SK-N-SH (cell line): ENCODE results near the gene MEX3A. TPM values are rescaled to one million over a fixed set of nuclear protein-coding genes. Genes with fewer than 3 reads are reported as not detected.

Experiments used
- CTCF ChIA-PET: fragments of 300-600, 350-600 bp; formaldehyde crosslinking; extraction: SDS; loops from one replicate; lab custom pipeline; 2021; lab: Yijun Ruan, JAX
- POLR2A ChIA-PET: fragments of 350-600 bp; sonication (Branson Sonifier 250); formaldehyde crosslinking; extraction: SDS; loops from one replicate; lab custom pipeline; 2020; ENCODE audit warnings: antibody characterized with exemption, inconsistent platforms; lab: Yijun Ruan, JAX
- DNase-seq: peaks from one replicate; pipeline ENCODE4 v3.0.0; 2012
- H2AFZ ChIP-seq: fragments of 200-600 bp; sonication (generic); 2 replicates; pipeline ENCODE4 v1.8.1; 2016; ENCODE audit warnings: antibody characterized with exemption, mild to moderate bottlenecking, low read depth
- H3F3A ChIP-seq: fragments of 200-600 bp; sonication (generic); replicated peaks from 2 replicates; pipeline ENCODE3; 2016; ENCODE audit warnings: antibody characterized with exemption, mild to moderate bottlenecking; ENCODE audit not compliant: insufficient read depth
- H3K27ac ChIP-seq, 2 experiments: fragments of 200-500 bp in 1 of 2; fragments of 200-600 bp in 1 of 2; sonication (Bioruptor generic) in 1 of 2; sonication (generic), shearing (Covaris generic) in 1 of 2; 2 replicates each; pipeline versions ENCODE4 v1.5.1 to v1.6.1; 2014 to 2016; ENCODE audit warnings: low read depth in 2 of 2, inconsistent platforms in 1 of 2, low read length in 1 of 2, mild to moderate bottlenecking in 1 of 2, mixed read lengths in 1 of 2
- H3K27me3 ChIP-seq: fragments of 200-600 bp; sonication (generic), shearing (Covaris generic); 2 replicates; pipeline ENCODE4 v1.6.1; 2016; ENCODE audit warnings: mixed run types; ENCODE audit not compliant: insufficient read depth
- H3K36me3 ChIP-seq, 2 experiments: fragments of 200-500 bp in 1 of 2; fragments of 200-600 bp in 1 of 2; sonication (Bioruptor generic) in 1 of 2; sonication (generic) in 1 of 2; replicated peaks in 1 of 2; 2 replicates each; pipeline versions ENCODE3 to v1.5.1; 2014 to 2016; ENCODE audit warnings: low read length in 1 of 2, mild to moderate bottlenecking in 1 of 2; ENCODE audit not compliant: insufficient read depth in 2 of 2, control insufficient read depth in 1 of 2
- H3K4me1 ChIP-seq, 2 experiments: fragments of 200-500 bp in 1 of 2; fragments of 200-600 bp in 1 of 2; sonication (Bioruptor generic) in 1 of 2; sonication (generic), shearing (Covaris generic) in 1 of 2; 2 replicates each; pipeline versions ENCODE4 v1.5.1 to v1.6.1; 2014 to 2016; ENCODE audit warnings: low read depth in 1 of 2, low read length in 1 of 2, mixed run types in 1 of 2; ENCODE audit not compliant: insufficient read depth in 2 of 2, control insufficient read depth in 1 of 2
- H3K4me2 ChIP-seq: fragments of 200-600 bp; sonication (generic), shearing (Covaris generic); 2 replicates; pipeline ENCODE4 v1.6.1; 2017; ENCODE audit warnings: mixed run types
- H3K4me3 ChIP-seq, 2 experiments: fragments of 200-500 bp in 1 of 2; fragments of 200-600 bp in 1 of 2; sonication (Bioruptor generic) in 1 of 2; sonication (generic), shearing (Covaris generic) in 1 of 2; 2 replicates each; pipeline versions ENCODE4 v1.5.1 to v1.8.1; 2014 to 2016; ENCODE audit warnings: low read depth in 2 of 2, inconsistent platforms in 1 of 2, low read length in 1 of 2, mild to moderate bottlenecking in 1 of 2, mixed read lengths in 1 of 2, moderate library complexity in 1 of 2
- H3K79me2 ChIP-seq: fragments of 200-600 bp; sonication (generic); 2 replicates; pipeline ENCODE4 v1.8.1; 2017; ENCODE audit warnings: mild to moderate bottlenecking; ENCODE audit not compliant: insufficient read depth
- H3K9ac ChIP-seq: fragments of 200-600 bp; sonication (generic); 2 replicates; pipeline ENCODE4 v1.6.1; 2017; ENCODE audit warnings: mixed run types
- H3K9me2 ChIP-seq: fragments of 200-600 bp; sonication (generic); 2 replicates; pipeline ENCODE4 v1.6.1; 2017; ENCODE audit warnings: mixed run types
- H3K9me3 ChIP-seq: fragments of 200-600 bp; sonication (generic); 2 replicates; pipeline ENCODE4 v1.6.1; 2017; ENCODE audit warnings: mixed run types, mild to moderate bottlenecking, moderate library complexity
- H4K20me1 ChIP-seq: fragments of 200-600 bp; sonication (generic); 2 replicates; pipeline ENCODE4 v1.6.1; 2017; ENCODE audit warnings: mild to moderate bottlenecking, mixed run types; ENCODE audit not compliant: insufficient read depth
- CTCF ChIP-seq: fragments of 200-600 bp; sonication (generic); IDR thresholded peaks from 2 replicates; pipeline ENCODE4 v1.6.1; 2017; ENCODE audit warnings: antibody characterized with exemption, mild to moderate bottlenecking, moderate library complexity
- FOXM1 ChIP-seq: IDR thresholded peaks from 2 replicates; pipeline ENCODE4 v1.4.0; 2012; ENCODE audit warnings: low read depth, mild to moderate bottlenecking
- GATA2 ChIP-seq: sonication (generic); formaldehyde crosslinking; IDR thresholded peaks from 2 replicates; pipeline ENCODE4 v1.5.0; 2020; ENCODE audit warnings: mild to moderate bottlenecking, missing genetic modification reagents
- MAX ChIP-seq: IDR thresholded peaks from 2 replicates; pipeline ENCODE4 v1.4.0; 2012; ENCODE audit warnings: low read depth
- NFIC ChIP-seq: IDR thresholded peaks from 2 replicates; pipeline ENCODE4 v1.4.0; 2012; ENCODE audit warnings: borderline replicate concordance
- RCOR1 ChIP-seq: fragments of 150-350 bp; IDR thresholded peaks from 2 replicates; pipeline ENCODE4 v1.6.1; 2017; ENCODE audit warnings: antibody characterized with exemption, low read length
- REST ChIP-seq: IDR thresholded peaks from 2 replicates; pipeline ENCODE4 v1.6.1; 2012; ENCODE audit warnings: mild to moderate bottlenecking, low read depth, low read length, moderate library complexity
- RXRA ChIP-seq: IDR thresholded peaks from 2 replicates; pipeline ENCODE4 v1.4.0; 2012; ENCODE audit warnings: low read depth, mild to moderate bottlenecking, borderline replicate concordance
- TAF1 ChIP-seq: IDR thresholded peaks from 2 replicates; pipeline ENCODE4 v1.6.1; 2012; ENCODE audit warnings: low read depth, mild to moderate bottlenecking, low read length, moderate library complexity, borderline replicate concordance
- WGBS: methylation state at CpG from one replicate; pipeline ENCODE4 v1.1.6; 2017; ENCODE audit warnings: low lambda C conversion rate; 5-methylcytosine and 5-hydroxymethylcytosine counted together
- polyA plus RNA-seq, 3 experiments: library from polyadenylated mRNA; depleted of rRNA; stranded (reverse); fragments of >200 nt; gene quantifications; 2 replicates each; pipeline ENCODE4 v1.2.3, GENCODE V29; 2012
- TF ChIP-seq, protein P1 (sequence below): IDR thresholded peaks from 2 replicates; pipeline ENCODE4; 2012

MEX3A gene
- polyA plus RNA-seq, 1 of the 3 experiments (the other 2 are of a cell fraction) = 16.2 TPM

- TF ChIP-seq MAX = peak; percentile 98
- no peak for TF ChIP-seq REST
- TF ChIP-seq, protein P1, sequence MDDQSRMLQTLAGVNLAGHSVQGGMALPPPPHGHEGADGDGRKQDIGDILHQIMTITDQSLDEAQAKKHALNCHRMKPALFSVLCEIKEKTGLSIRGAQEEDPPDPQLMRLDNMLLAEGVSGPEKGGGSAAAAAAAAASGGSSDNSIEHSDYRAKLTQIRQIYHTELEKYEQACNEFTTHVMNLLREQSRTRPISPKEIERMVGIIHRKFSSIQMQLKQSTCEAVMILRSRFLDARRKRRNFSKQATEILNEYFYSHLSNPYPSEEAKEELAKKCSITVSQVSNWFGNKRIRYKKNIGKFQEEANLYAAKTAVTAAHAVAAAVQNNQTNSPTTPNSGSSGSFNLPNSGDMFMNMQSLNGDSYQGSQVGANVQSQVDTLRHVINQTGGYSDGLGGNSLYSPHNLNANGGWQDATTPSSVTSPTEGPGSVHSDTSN = no peak; the same call in 1 of the 2 replicates
- no peak for TF ChIP-seq FOXM1
- TF ChIP-seq RCOR1 = 0 out of 2 replicates have a peak, but pooled peaks have one; percentile 11
- no peak for TF ChIP-seq RXRA
- no peak for TF ChIP-seq GATA2 (CRISPR knock-in tag)
These were observed 27.6 kb downstream of the MEX3A start, which contains the start of gene LAMTOR2 (continued) for GRCh38 chr1:156054500-156055280.

- Histone ChIP-seq H3K27me3 (no peaks in the 10 kb centered on the region), H3K9me2 (no peaks in the 10 kb centered on the region), H3K27ac (peak within 1 kb of the TSS; percentile 93 to 100), H3K9ac (peak within 1 kb of the TSS; percentile 78), H3K4me2 (peak within 1 kb of the TSS; percentile 85), H3K4me1 (peaks cover 6 to 17% of the 10 kb centered on the region in 2 experiments; a peak in 3 of 4 replicates), H3K36me3 (peaks cover 9 to 37% of the 10 kb centered on the region in 2 experiments), H4K20me1 (peaks cover 8% of the 10 kb centered on the region), H3K79me2 (peaks cover 44% of the 10 kb centered on the region), H3K4me3 (peak within 1 kb of the TSS; percentile 87 to 94), H3K9me3 (no peaks in the 10 kb centered on the region), H2AFZ (peak within 1 kb of the TSS; percentile 90), H3F3A (peaks cover 6% of the 10 kb centered on the region)
- TF ChIP-seq MAX = 0 out of 2 replicates have a peak, but pooled peaks have one; percentile 22
- 0 out of 2 replicates have a peak, but pooled peaks have one; percentile 41 for TF ChIP-seq TAF1
- TF ChIP-seq CTCF = peak; percentile 44
- no peak for TF ChIP-seq NFIC
- under 1% methylated on average over 28 of the region's 49 CpGs for WGBS
- DNase-seq = peak; percentile 94
- ChIA-PET CTCF (interaction anchor here (0.7 to 3.1 kb wide), 12 partner anchors 8 to 175 kb away, joined by 3 to 19 read pairs (median 4); partner anchors contain the start of gene SSR2), POLR2A (interaction anchor here (0.7 kb wide), 1 partner anchor 29 kb away, joined by 4 read pairs; the partner anchor contains the start of gene MEX3A)
These were observed 28.3 kb downstream of the MEX3A start, which contains the start of gene UBQLN4 for GRCh38 chr1:156053768-156054499. Gene UBQLN4 (minus strand): TSS chr1:156053798. CDS start chr1:156053701, 97 bp downstream.
